GM19467 (cell line): Measurements from ENCODE around the gene POLR3C.

Experiments used
- ATAC-seq: cut with Tn5 transposase; IDR thresholded peaks from one replicate; pipeline ENCODE4 v1.9.1; 2021; ENCODE audit warnings: mild to moderate bottlenecking, moderate library complexity; ENCODE audit not compliant: unreplicated experiment

Gene POLR3C

GRCh38 chr1:145859491-145860023 is 35.6 kb downstream of the POLR3C start:
- ATAC-seq: peak; percentile 65

DNA sequence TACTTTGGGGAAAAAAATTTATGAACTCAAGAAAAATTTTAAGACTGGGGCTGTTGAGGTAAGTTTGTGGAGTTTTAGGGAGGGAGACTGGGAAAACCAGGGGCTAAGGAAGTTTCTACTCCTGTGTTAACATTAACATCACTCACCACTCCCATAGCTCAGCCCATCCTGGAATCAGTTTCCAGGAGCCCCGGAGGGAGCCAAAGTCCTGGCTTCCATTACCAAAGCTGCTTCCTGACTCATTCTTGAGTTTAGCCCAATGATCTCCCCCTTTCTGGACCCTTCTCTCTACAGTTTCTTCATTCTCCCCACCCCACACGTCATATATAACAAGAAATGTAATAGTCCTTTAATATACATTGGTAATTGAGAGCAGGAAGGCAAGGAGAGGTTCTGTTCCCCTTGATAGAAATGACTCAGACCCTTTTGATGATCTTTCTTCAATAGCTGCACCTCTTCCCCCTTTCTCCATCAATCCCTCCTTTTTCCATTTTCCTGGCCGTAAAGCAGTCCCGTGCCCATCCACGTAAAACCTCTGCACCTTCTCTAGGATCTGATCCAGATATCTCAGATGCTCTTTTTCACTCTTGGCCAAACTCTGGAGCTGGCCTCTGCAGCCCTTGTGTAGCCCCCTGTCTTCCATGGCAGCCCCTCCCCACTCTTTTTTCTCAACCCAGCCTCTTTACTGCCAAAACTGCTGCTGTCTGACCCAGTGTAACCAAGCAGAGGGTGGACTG is 39.5 kb downstream of the POLR3C start:
- no peak for ATAC-seq

DNA sequence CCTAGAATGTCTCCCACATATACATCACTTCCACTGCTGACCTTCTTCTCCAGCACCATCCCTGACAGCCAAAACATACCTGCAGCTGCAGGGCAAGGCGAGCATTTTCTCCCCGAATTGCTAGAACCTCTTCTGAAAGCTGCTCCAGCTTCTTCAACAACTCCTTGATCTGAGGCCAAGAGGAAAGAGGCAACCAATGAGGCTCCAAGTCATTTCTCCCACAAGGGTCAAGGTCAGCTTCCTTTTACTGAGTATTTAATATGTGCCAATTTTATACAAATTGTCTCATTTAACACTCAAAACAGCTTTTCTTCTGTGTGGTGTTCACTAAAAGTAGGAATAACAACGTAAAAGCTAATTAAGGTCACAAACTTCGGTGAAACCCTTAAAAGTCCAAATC is 44.2 kb downstream of the POLR3C start:
- ATAC-seq: no peak

DNA sequence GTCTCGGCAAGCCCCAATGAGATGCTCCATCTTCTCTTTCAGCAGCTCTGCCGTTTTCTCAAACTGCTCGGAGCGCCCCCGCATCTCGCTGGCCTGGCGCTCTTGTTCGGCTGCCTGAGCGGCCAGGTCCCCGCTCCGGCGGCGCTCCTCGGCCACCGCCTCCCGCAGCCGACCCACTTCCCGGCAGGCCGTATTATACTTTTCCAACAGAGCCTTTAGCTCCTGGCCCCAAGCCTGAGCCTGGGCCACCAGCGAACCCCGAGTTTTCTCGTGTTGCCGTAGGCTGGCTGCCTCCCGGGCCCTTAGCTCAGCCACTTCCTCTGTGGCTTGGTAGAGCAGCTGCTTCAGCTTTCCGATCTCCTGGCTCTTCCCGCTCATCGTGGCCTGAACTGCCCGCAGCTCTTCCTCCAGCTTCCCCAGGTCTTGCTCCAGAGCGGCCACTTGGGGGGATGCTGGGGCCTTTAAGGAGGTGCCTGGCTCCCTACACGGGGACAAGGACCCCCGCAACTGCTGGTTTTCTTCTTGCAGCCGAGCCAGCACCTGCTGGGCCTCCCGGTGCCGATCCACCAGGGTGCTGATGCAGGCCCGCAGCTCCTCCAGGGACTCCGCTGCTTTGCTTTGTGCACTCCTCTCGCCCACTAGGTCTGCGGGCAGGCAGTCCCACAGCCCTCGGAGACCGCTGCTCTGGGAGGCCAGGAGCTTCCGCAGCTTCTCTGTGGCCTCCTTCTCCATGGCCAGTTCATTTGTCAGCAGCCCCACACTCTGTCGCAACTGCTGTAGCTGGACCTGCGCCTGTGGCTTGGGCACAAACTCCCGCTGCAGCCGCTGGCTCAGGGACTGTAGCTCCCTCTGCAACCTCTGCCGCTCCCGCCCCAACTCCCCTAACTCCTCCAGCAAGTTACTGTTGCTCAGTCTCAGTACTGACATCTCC is 48.3 kb downstream of the POLR3C start:
- ATAC-seq: no peak

DNA sequence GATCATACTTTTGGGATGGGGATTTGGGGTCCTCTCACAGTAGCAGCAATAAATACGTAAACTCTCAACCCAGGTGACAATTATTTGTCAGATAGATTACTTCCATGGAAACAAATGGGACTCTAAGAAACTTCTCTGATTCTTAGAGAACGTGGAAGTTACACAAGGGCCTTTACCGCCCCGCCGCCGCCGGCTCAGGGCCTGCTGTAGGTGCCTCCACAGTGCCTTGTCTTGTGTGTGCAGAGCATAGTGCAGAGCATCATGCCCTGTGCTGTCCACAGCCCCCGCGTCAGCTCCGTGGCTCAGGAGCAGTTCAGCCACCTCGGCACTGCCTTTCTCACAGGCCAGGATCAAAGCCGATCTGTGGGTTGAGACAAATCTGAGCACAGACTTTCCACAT is 50.6 kb downstream of the POLR3C start:
- ATAC-seq: no peak

GRCh38 chr1:145877923-145878486 is 54.0 kb downstream of the POLR3C start:
- ATAC-seq: no peak

DNA sequence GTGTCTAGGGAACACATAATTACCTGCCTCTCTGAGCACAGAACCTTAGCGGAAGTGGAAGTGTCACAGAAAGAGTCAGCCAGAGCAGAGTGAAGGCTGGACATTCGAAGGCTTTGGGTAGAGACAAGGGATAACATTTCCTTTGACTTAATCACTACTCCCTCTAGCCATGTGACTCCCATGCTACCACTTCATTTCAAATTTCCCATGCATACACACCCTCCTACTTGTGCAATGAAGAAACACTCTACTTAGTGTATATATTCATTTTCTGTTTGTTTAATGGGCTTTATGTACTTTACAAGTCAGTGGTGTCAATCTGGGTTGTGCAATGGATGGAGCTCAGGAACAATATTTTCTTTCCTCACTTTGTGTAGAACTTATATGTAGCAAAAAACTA is 54.7 kb downstream of the POLR3C start:
- ATAC-seq: no peak

- ATAC-seq: no peak
These were observed 55.8 kb downstream of the POLR3C start for GRCh38 chr1:145879775-145880174.

DNA sequence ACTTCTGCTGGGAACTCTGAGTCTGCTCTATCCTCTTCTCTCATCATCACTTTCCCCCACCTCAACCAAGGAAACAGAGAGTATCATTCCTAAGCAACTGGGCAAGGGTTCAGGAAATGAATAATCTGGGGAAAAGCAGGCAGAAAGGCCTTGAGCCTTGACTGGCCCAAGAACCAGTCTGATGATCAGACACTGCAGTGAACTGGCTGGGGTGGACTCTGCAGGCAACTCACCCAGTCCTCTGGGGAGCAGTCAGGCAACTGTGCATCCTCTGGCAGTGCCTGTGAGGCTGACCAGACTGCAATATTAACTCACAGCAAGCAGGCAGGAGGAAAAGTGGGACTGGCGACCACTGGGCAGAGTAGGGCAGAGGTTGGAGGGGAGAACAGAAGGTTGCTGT is 60.7 kb downstream of the POLR3C start:
- ATAC-seq: no peak

GRCh38 chr1:145885738-145886287 is 61.8 kb downstream of the POLR3C start, which contains the start of gene ANKRD35:
ANKRD35 (minus strand) TSS chr1:145885866; CDS start chr1:145885758, 108 bp downstream.
- ATAC-seq: peak; percentile 99

DNA sequence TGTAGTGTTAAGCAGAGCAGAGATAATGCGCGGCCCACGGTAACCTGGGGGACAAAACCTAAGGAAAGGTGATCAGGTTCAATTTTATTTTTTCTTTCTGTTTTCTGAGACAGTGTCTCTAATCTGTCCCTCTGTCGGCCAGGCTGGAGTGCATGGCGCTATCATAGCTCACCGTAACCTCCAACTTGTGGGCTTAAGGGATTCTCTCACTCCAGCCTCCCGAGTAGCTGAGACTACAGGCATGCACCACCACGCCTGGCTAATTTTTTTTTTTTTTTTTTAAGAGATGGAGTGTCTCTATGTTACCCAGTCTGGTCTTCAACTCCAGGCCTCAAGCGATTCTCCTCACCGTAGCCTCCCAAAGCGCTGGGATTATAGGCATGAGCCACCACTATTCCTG is 62.4 kb downstream of the POLR3C start:
- ATAC-seq: no peak

- no peak for ATAC-seq
These were observed 62.8 kb downstream of the POLR3C start for GRCh38 chr1:145886816-145887215.

DNA sequence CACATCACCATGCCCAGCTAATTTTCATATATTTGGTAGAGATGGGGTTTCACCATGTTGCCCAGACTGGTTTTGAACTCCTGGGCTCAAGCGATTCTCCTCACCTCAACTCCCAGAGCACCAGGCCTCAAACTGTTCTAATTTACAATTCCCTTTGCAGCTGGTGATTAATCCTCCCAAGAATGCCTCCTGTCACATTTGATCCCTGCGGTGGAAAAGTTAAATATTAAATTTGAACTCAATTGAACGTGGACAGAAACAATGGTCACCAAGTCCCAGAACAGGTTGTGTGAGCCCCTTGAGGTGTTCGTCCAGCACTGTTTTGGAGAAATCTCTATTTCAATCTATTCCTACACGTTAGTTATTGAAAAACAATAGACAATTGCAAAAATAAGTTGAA is 63.6 kb downstream of the POLR3C start:
- no peak for ATAC-seq

DNA sequence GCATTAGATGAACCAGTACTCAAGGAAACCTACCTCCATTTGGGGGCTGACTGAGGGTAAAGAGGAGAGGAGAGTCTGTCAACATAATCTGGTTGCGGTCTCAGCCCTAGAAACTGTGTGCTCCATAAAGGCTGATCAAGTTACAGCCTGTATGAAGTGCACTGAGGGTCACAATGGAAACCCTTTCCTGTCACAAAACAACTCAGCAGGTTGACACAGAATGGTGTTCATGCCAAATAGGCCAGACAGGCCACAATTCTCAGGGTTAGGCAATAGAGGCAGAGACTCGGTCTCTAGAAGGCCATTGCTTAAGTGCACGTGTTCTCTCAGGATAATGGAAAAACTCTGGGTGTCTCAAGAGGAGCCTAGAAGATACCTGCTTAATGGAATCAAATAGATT is 65.7 kb downstream of the POLR3C start:
- ATAC-seq: no peak

DNA sequence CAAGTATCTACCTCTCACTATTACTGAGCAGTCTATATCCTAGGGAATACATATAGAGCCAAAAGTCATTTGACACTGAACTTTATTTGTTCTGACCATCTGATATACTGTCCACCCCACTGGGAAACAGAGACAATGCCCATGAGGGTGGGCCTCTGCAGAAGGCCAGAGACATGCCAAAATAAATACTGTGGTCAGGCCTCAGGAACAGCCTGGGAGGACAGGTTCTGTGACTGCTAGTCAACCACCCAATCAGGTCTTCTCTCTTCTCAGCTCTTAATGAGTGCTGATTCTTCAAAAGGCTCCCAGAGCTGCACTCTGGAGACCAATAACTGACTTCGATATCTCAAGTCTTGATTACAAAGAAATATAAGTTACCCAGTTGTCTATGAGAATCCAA is 67.1 kb downstream of the POLR3C start:
- no peak for ATAC-seq

- ATAC-seq: no peak
These were observed 67.8 kb downstream of the POLR3C start for GRCh38 chr1:145891587-145892485.

- no peak for ATAC-seq
These were observed 68.6 kb downstream of the POLR3C start for GRCh38 chr1:145892486-145893087.

- no peak for ATAC-seq
These were observed 69.5 kb downstream of the POLR3C start for GRCh38 chr1:145893306-145894055.
